ENCODE measurements around the gene RAC3.

RAC3 gene

DNA sequence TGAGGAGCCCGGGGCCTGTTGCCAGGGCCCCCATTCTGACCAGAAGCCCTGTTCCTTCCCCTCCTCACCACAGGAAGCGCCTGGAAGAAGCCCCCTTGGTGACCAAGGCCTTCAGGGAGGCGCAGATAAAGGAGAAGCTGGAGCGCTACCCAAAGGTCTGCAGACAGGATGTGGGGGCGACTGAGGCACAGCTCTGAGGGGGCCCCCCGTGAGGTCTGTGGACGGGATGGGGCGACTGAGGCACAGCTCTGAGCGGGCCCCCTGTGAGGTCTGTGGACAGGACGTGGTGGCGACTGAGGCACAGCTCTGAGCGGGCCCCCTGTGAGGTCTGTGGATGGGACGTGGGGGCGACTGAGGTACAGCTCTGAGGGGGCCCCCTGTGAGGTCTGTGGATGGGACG is 22.1 kb upstream of the RAC3 start:
- H3K4me3 ChIP-seq (ENCODE audit: low read depth, low read length) = no peak overlapping the region
- TF ChIP-seq CTCF (IDR thresholded peaks at IDR 0.05; ENCODE audit: low read depth, low read length) = no peak
- in situ Hi-C loops (cut with HindIII; ENCODE audit: low sequenced_read_pairs) = no loop called here
- DNase-seq (ENCODE audit: low read depth, low spot score) = no peak

DNA sequence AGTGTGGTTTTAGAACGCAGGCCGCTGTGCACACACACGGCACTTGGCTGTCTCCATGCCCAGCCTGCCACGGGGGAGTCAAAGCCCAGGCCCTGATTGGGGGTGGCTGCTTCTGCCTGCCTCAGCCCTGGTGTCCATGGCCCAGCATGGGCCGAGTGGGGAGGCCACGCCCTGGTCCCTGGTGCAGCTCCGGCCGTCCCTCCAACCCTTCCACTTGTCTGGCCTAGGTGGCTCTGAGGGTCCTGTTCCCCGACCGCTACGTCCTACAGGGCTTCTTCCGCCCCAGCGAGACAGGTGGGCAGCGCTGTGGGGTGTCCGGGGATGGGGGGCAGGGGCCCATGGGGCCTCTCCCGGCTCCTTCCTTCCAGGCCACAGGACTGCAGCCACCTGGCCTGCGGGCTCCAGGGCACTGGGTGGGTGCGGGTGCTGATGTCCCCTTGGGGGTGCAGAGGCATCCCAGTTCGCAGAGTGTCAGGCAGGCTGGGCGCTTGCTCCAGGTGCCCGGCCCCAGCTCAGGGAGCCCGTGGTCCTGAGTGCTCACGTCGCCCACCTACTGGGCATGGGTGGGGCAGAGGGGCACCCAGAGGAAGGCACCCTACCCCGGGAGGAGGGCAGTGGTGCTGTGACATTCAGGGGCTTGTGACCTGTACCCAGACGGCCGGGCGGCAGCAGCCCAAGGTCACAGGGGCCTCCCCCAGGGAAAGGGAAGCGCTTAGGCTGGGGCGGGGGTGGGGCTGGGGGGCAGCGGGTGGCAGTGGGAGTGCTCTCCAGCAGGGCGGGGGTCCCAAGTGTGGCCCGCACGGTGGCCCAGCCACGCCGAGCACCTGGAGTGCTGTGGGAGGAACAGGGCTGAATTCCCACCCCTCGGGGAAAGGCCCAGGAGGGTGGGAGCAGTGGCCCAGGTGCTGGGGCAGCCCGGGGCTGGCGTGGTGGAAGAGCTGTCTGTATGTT is 20.6 kb upstream of the RAC3 start:
- no peak for DNase-seq (ENCODE audit: low read depth, low spot score)
- H3K4me3 ChIP-seq (ENCODE audit: low read depth, low read length) = no peak overlapping the region
- in situ Hi-C loops (cut with HindIII; ENCODE audit: low sequenced_read_pairs) = no loop called here
- TF ChIP-seq CTCF (IDR thresholded peaks at IDR 0.05; ENCODE audit: low read depth, low read length) = no peak

GRCh38 chr17:82011617-82012187 is 19.8 kb upstream of the RAC3 start:
- TF ChIP-seq CTCF (IDR thresholded peaks at IDR 0.05; ENCODE audit: low read depth, low read length) = no peak
- in situ Hi-C loops (cut with HindIII; ENCODE audit: low sequenced_read_pairs) = no loop called here
- no peak overlapping the region for H3K4me3 ChIP-seq (ENCODE audit: low read depth, low read length)
- DNase-seq (ENCODE audit: low read depth, low spot score) = no peak

GRCh38 chr17:82012261-82012639 is 19.2 kb upstream of the RAC3 start:
- TF ChIP-seq CTCF (IDR thresholded peaks at IDR 0.05; ENCODE audit: low read depth, low read length) = no peak
- no peak overlapping the region for H3K4me3 ChIP-seq (ENCODE audit: low read depth, low read length)
- in situ Hi-C loops (cut with HindIII; ENCODE audit: low sequenced_read_pairs) = no loop called here
- no peak for DNase-seq (ENCODE audit: low read depth, low spot score)

GRCh38 chr17:82012640-82013295 is 18.7 kb upstream of the RAC3 start:
- in situ Hi-C loops (cut with HindIII; ENCODE audit: low sequenced_read_pairs) = no loop called here

More at GRCh38 chr17:82012640-82013295, 18.7 kb upstream of the RAC3 start:
- DNase-seq (ENCODE audit: low read depth, low spot score) = no peak
- no peak overlapping the region for H3K4me3 ChIP-seq (ENCODE audit: low read depth, low read length)
- no peak for TF ChIP-seq CTCF (IDR thresholded peaks at IDR 0.05; ENCODE audit: low read depth, low read length)
